Bronchial epithelial cell (primary cell): Measurements from ENCODE around the gene TNS3. TPM values are rescaled to one million over a fixed set of nuclear protein-coding genes. Genes with fewer than 3 reads are reported as not detected.

ENCODE experiments used
- DNase-seq: peaks from one replicate; pipeline ENCODE4 v3.0.0-alpha.2; 2010; ENCODE audit warnings: low read depth
- FAIRE-seq: peaks from 2 replicates; lab custom pipeline; 2011; peaks lifted over from hg19 to GRCh38; lab: Jason Lieb, UNC
- H3K27me3 ChIP-seq: 2 replicates; pipeline ENCODE4 v1.5.1; 2011; ENCODE audit warnings: low read length; ENCODE audit not compliant: control insufficient read depth, insufficient read depth
- H3K36me3 ChIP-seq: 2 replicates; pipeline ENCODE4 v1.5.1; 2011; ENCODE audit warnings: low read length; ENCODE audit not compliant: control insufficient read depth, insufficient read depth
- H3K4me3 ChIP-seq: 2 replicates; pipeline ENCODE4 v1.5.1; 2011; ENCODE audit warnings: mild to moderate bottlenecking, low read depth, low read length, control low read depth
- CTCF ChIP-seq: IDR thresholded peaks from 2 replicates; pipeline ENCODE4 v1.5.1; 2011; ENCODE audit warnings: mild to moderate bottlenecking, moderate library complexity, low read length, control low read depth, inconsistent platforms; ENCODE audit not compliant: insufficient read depth, severe bottlenecking
- total RNA-seq: library from RNA; depleted of rRNA; stranded (reverse); fragments of >200 nt; gene quantifications from 2 replicates; pipeline ENCODE4 v1.2.1, GENCODE V29; 2014

Gene TNS3
- total RNA-seq, 1 donor from 2014 or later: 2.6 TPM

- DNase-seq: no peak
- TF ChIP-seq CTCF: no peak
- Histone ChIP-seq H3K27me3 (no peaks in the 10 kb centered on the region), H3K36me3 (peaks cover 8% of the 10 kb centered on the region), H3K4me3 (no peak overlapping the region)
- no peak for FAIRE-seq
Measured at GRCh38 chr7:47391726-47392125, 190.2 kb downstream of the TNS3 start.

- no peak for DNase-seq
- no peak for FAIRE-seq
- Histone ChIP-seq H3K27me3 (no peaks in the 10 kb centered on the region), H3K36me3 (peaks cover 4% of the 10 kb centered on the region), H3K4me3 (no peak overlapping the region)
- no peak for TF ChIP-seq CTCF
Measured at GRCh38 chr7:47390914-47391313, 191.0 kb downstream of the TNS3 start.

- H3K27me3 ChIP-seq: no peaks in the 10 kb centered on the region
- no peak for TF ChIP-seq CTCF
- H3K4me3 ChIP-seq: no peak overlapping the region
- DNase-seq: no peak
- peaks cover 2% of the 10 kb centered on the region for H3K36me3 ChIP-seq
- no peak for FAIRE-seq
Measured at GRCh38 chr7:47389923-47390630, 191.8 kb downstream of the TNS3 start.

DNA sequence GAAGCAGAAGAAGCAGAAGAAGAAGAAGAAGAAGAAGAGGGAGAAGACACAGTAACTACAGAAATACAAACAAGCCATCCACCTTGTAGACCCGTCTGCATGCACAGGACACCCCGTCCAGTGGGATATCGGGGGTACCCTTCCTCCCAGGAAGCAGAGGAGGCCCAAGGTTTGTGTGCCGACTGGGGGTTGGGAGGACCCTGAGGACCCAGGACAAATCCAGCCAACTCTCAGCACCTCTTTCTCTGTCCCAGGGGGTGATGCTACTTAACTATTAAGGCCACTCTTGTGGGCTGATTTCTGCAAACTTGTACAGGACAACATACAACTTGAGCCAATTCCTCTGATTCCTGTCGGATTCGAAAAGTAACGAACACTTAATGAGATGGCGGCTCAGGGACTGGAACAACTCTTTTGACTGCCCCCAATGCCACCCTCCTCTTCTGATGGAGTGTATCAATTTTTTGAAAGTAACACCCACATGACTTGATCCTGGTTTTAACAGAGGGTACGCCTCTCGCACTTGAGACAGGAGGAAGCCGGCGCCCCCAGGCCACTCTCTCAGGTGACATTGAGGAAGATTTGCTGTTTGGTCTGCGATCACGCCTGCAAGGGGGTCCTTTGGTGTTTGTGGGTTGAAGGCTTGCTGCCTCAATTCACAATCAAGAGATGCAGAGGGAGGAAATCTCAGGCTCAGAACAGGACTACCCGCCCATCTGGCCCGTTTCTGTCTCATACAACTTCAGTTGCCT is 192.6 kb downstream of the TNS3 start:
- FAIRE-seq: no peak
- DNase-seq: no peak
- Histone ChIP-seq H3K36me3 (peaks cover 2% of the 10 kb centered on the region), H3K4me3 (no peak overlapping the region), H3K27me3 (no peaks in the 10 kb centered on the region)
- no peak for TF ChIP-seq CTCF

GRCh38 chr7:47387506-47387905 is 194.4 kb downstream of the TNS3 start:
- FAIRE-seq: no peak
- DNase-seq: no peak
- Histone ChIP-seq H3K4me3 (no peak overlapping the region), H3K27me3 (no peaks in the 10 kb centered on the region), H3K36me3 (peaks cover 2% of the 10 kb centered on the region)
- TF ChIP-seq CTCF: no peak
